Measurements from ENCODE around the gene CD247. TPM values are rescaled to one million over a fixed set of nuclear protein-coding genes. Genes with fewer than 3 reads are reported as not detected.

The CD247 gene
- total RNA-seq, 4 donors from 2014 or later: 1.5 to 6.4 (median 3.4) TPM; not detected in 1

GRCh38 chr1:167433884-167434283 lies 84.4 kb downstream of the CD247 start:
- H3K36me3 ChIP-seq: no peaks in the 10 kb centered on the region
- in situ Hi-C loops (cut with MboI; ENCODE audit: low pct_ligation_motif_present in 1 of 4, low pct_unique_long_range_greater_than_20kb in 1 of 4, low sequenced_read_pairs in 3 of 4) (loop anchor here in 2 of 4 donors (25.0 kb wide), 3 partner anchors 172 to 547 kb away; partner anchors contain the start of gene TADA1 (in 1 of the 2)), intact Hi-C loops (cut with DNase I; ENCODE audit: low total_unique reads) (no loop called here)
- TF ChIP-seq CTCF (IDR thresholded peaks at IDR 0.05) (no peak), POLR2AphosphoS5 (IDR thresholded peaks at IDR 0.05) (no peak)
- no peak overlapping the region for H3K4me3 ChIP-seq
- no peaks in the 10 kb centered on the region for H3K9me3 ChIP-seq
- 97% methylated on average over 6 of the region's 6 CpGs; no CpG with 5 or more reads in 1 of the 2 donors for WGBS, 2 donors (ENCODE audit: low coverage in 1 of 2)
- peaks cover 0 to under 1% (median under 1%) of the 10 kb centered on the region in 4 donors for H3K4me1 ChIP-seq
- no peak overlapping the region for H3K27ac ChIP-seq
- H3K27me3 ChIP-seq: peaks cover 6% of the 10 kb centered on the region
- DNase-seq: no peak

- in situ Hi-C loops (cut with MboI; ENCODE audit: low pct_ligation_motif_present in 1 of 4, low pct_unique_long_range_greater_than_20kb in 1 of 4, low sequenced_read_pairs in 3 of 4) (loop anchor here in 2 of 4 donors (25.0 kb wide), 3 partner anchors 170 to 545 kb away; partner anchors contain the start of gene TADA1 (in 1 of the 2)), intact Hi-C loops (cut with DNase I; ENCODE audit: low total_unique reads) (no loop called here)
- Histone ChIP-seq H3K27me3 (no peaks in the 10 kb centered on the region), H3K4me3 (no peak overlapping the region), H3K4me1 (no peaks in the 10 kb centered on the region), H3K36me3 (no peaks in the 10 kb centered on the region), H3K9me3 (no peaks in the 10 kb centered on the region), H3K27ac (no peak overlapping the region)
- TF ChIP-seq EP300 (IDR thresholded peaks at IDR 0.05; ENCODE audit: low read depth) (no peak), POLR2A (IDR thresholded peaks at IDR 0.05) (no peak), POLR2AphosphoS5 (IDR thresholded peaks at IDR 0.05) (no peak), CTCF (IDR thresholded peaks at IDR 0.05) (no peak)
- WGBS, 2 donors (ENCODE audit: low coverage in 1 of 2): 97% methylated on average over 7 of the region's 7 CpGs; no CpG with 5 or more reads in 1 of the 2 donors
- no peak for DNase-seq
Measured at GRCh38 chr1:167432780-167433179, 85.5 kb downstream of the CD247 start.

GRCh38 chr1:167431909-167432650 lies 86.2 kb downstream of the CD247 start:
- TF ChIP-seq EP300 (IDR thresholded peaks at IDR 0.05; ENCODE audit: low read depth): no peak
- no peak for TF ChIP-seq POLR2A (IDR thresholded peaks at IDR 0.05)
- Histone ChIP-seq H3K27me3 (no peaks in the 10 kb centered on the region), H3K4me1 (no peaks in the 10 kb centered on the region), H3K27ac (no peak overlapping the region), H3K36me3 (no peaks in the 10 kb centered on the region), H3K4me3 (no peak overlapping the region), H3K9me3 (no peaks in the 10 kb centered on the region)
- intact Hi-C loops (cut with DNase I; ENCODE audit: low total_unique reads): no loop called here
- no peak for DNase-seq
- in situ Hi-C loops (cut with MboI; ENCODE audit: low pct_ligation_motif_present in 1 of 4, low pct_unique_long_range_greater_than_20kb in 1 of 4, low sequenced_read_pairs in 3 of 4): loop anchor here in 2 of 4 donors (25.0 kb wide), 3 partner anchors 170 to 545 kb away; partner anchors contain the start of gene TADA1 (in 1 of the 2)
- WGBS, 2 donors (ENCODE audit: low coverage in 1 of 2): 81 to 88% methylated on average over 5 to 8 of the region's 8 CpGs

GRCh38 chr1:167431261-167431908 lies 86.9 kb downstream of the CD247 start:
- TF ChIP-seq POLR2A (IDR thresholded peaks at IDR 0.05): no peak
- TF ChIP-seq POLR2AphosphoS5 (IDR thresholded peaks at IDR 0.05): no peak
- Histone ChIP-seq H3K36me3 (no peaks in the 10 kb centered on the region), H3K4me3 (no peak overlapping the region), H3K27me3 (no peaks in the 10 kb centered on the region), H3K27ac (no peak overlapping the region), H3K9me3 (no peaks in the 10 kb centered on the region), H3K4me1 (no peaks in the 10 kb centered on the region)
- in situ Hi-C loops (cut with MboI; ENCODE audit: low pct_ligation_motif_present in 1 of 4, low pct_unique_long_range_greater_than_20kb in 1 of 4, low sequenced_read_pairs in 3 of 4) (loop anchor here in 2 of 4 donors (25.0 kb wide), 3 partner anchors 169 to 544 kb away; partner anchors contain the start of gene TADA1 (in 1 of the 2)), intact Hi-C loops (cut with DNase I; ENCODE audit: low total_unique reads) (no loop called here)
- DNase-seq: no peak
- 73 to 80% methylated on average over 6 to 14 of the region's 14 CpGs for WGBS, 2 donors (ENCODE audit: low coverage in 1 of 2)

GRCh38 chr1:167430849-167431242 lies 87.5 kb downstream of the CD247 start:
- intact Hi-C loops (cut with DNase I; ENCODE audit: low total_unique reads) (no loop called here), in situ Hi-C loops (cut with MboI; ENCODE audit: low pct_ligation_motif_present in 1 of 4, low pct_unique_long_range_greater_than_20kb in 1 of 4, low sequenced_read_pairs in 3 of 4) (loop anchor here in 2 of 4 donors (25.0 kb wide), 3 partner anchors 169 to 544 kb away; partner anchors contain the start of gene TADA1 (in 1 of the 2))
- Histone ChIP-seq H3K27me3 (no peaks in the 10 kb centered on the region), H3K4me1 (no peaks in the 10 kb centered on the region), H3K27ac (no peak overlapping the region), H3K9me3 (no peaks in the 10 kb centered on the region), H3K4me3 (no peak overlapping the region), H3K36me3 (no peaks in the 10 kb centered on the region)
- 80 to 94% methylated on average over 5 to 10 of the region's 10 CpGs for WGBS, 2 donors (ENCODE audit: low coverage in 1 of 2)
- TF ChIP-seq CTCF (IDR thresholded peaks at IDR 0.05) (no peak), POLR2AphosphoS5 (IDR thresholded peaks at IDR 0.05) (no peak), EP300 (IDR thresholded peaks at IDR 0.05; ENCODE audit: low read depth) (no peak), POLR2A (IDR thresholded peaks at IDR 0.05) (no peak)
- DNase-seq: no peak

All from transverse colon (tissue), 4 donors.